MM.1S (cell line): Measurements from ENCODE around the gene CA9.

Experiments used
- CTCF ChIP-seq: fragments of 300-600 bp; sonication (generic); IDR thresholded peaks from 2 replicates; pipeline ENCODE4 v1.5.1; 2016; ENCODE audit warnings: antibody characterized with exemption, low read length, mixed read lengths
- EZH2 ChIP-seq: fragments of 300-600 bp; sonication (generic); optimal IDR thresholded peaks from 2 replicates; pipeline ENCODE3; 2017; ENCODE audit warnings: low read depth, mild to moderate bottlenecking, antibody characterized with exemption, low read length, mixed read lengths
- EZH2phosphoT487 ChIP-seq: fragments of 300-600 bp; sonication (generic); IDR thresholded peaks from 2 replicates; pipeline ENCODE4 v1.6.1; 2018; ENCODE audit warnings: antibody characterized with exemption, low read length

GRCh38 chr9:35636135-35636876, 37.4 kb upstream of the CA9 start:
- TF ChIP-seq CTCF (no peak), EZH2 (no peak), EZH2phosphoT487 (no peak)
